ENCODE data around the gene PRKAG1.

Gene PRKAG1

DNA sequence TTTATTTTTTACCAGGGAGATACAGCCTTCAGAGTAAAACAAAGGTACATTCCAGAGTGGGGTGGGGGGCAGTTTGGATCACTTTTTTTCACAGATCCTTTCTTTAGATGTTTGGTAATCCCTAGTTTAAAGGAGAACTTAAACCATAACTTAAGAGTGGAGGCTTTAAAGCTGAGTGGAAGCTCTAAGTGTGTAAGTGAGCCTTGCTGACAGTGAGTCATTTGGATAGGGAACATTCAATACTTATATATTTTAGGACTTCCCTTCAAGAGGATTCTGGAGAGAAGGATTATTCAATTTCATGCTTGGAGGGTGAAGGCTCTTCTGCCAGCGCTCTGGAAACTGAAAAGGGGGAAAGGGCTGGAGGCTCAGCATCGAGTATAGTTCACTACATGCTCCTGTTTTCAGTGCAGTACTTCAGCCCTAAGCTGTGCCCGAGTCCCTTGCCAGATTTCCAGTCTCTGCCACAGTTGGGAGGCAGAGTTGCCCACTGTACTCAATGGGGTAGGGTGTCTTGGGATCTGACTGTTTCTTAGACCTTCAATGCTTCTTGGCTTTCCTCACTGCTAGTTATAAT, 8.4 kb downstream of the PRKAG1 start:
- Histone ChIP-seq H3K4me1 (ENCODE audit: control insufficient read depth, insufficient read depth, low read length) (no peaks in the 10 kb centered on the region), H3K27ac (ENCODE audit: low read length) (no peak overlapping the region), H3K9me3 (ENCODE audit: control insufficient read depth, insufficient read depth, low read length) (no peaks in the 10 kb centered on the region), H3K27me3 (ENCODE audit: control insufficient read depth, insufficient read depth, low read length) (no peaks in the 10 kb centered on the region), H3K36me3 (ENCODE audit: control insufficient read depth, insufficient read depth, low read length) (no peaks in the 10 kb centered on the region), H3K4me3 (ENCODE audit: low read length) (no peak overlapping the region)
- WGBS (ENCODE audit: insufficient coverage, insufficient read length): no CpG with 5 or more reads among the region's 3 CpGs
- DNase-seq (ENCODE audit: low read depth, low spot score): no peak

DNA sequence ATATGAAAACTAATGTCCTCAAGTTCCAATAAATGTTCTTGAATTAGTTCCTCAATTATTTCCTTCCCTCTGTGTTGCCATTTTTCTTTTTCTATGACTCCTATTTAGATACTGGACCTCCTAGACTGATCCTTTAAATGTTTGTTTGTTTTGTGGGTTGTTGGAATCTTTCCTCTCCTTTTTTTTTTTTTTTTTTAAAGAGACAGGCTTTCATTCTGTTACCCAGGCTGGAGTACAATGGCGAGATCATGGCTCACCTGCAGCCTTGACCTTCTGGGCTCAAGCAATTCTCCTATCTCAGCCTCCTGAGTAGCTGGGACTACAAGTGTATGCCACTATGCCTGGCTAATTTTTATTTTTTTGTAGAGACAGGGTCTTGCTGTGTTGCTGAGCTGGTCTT, 9.6 kb downstream of the PRKAG1 start:
- DNase-seq (ENCODE audit: low read depth, low spot score): no peak
- no peaks in the 10 kb centered on the region for H3K4me1 ChIP-seq (ENCODE audit: control insufficient read depth, insufficient read depth, low read length)
- no peaks in the 10 kb centered on the region for H3K9me3 ChIP-seq (ENCODE audit: control insufficient read depth, insufficient read depth, low read length)
- no peak overlapping the region for H3K27ac ChIP-seq (ENCODE audit: low read length)
- no peaks in the 10 kb centered on the region; the same call in 1 of the 2 replicates for H3K36me3 ChIP-seq (ENCODE audit: control insufficient read depth, insufficient read depth, low read length)
- WGBS (ENCODE audit: insufficient coverage, insufficient read length): no CpG with 5 or more reads among the region's 1 CpG
- H3K4me3 ChIP-seq (ENCODE audit: low read length): no peak overlapping the region
- H3K27me3 ChIP-seq (ENCODE audit: control insufficient read depth, insufficient read depth, low read length): no peaks in the 10 kb centered on the region

DNA sequence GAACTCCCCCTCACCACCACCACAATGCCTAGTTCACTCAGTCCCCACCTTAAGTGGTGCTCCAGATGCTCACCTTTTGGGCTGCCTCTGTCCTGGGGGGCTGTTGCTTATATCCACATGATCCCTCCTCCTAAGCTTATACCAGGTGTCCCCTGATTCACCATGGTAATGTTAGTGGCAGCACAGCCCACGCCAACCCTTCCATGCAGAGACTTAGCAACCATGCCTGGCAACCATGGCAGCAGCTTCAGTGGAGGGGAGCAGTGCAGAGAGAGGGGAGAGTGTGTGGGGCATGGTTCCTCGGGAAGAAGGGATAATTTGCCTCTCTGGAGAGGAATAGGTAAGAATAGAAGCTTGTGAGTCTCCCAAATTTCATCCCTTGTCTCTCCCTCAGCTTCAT, 18.2 kb downstream of the PRKAG1 start:
- H3K4me1 ChIP-seq (ENCODE audit: control insufficient read depth, insufficient read depth, low read length): peaks cover 8% of the 10 kb centered on the region
- no peaks in the 10 kb centered on the region; the same call in 1 of the 2 replicates for H3K36me3 ChIP-seq (ENCODE audit: control insufficient read depth, insufficient read depth, low read length)
- H3K27ac ChIP-seq (ENCODE audit: low read length): no peak overlapping the region
- H3K4me3 ChIP-seq (ENCODE audit: low read length): no peak overlapping the region
- no CpG with 5 or more reads among the region's 2 CpGs for WGBS (ENCODE audit: insufficient coverage, insufficient read length)
- H3K27me3 ChIP-seq (ENCODE audit: control insufficient read depth, insufficient read depth, low read length): peaks cover 36% of the 10 kb centered on the region
- DNase-seq (ENCODE audit: low read depth, low spot score): no peak
- no peaks in the 10 kb centered on the region for H3K9me3 ChIP-seq (ENCODE audit: control insufficient read depth, insufficient read depth, low read length)

DNA sequence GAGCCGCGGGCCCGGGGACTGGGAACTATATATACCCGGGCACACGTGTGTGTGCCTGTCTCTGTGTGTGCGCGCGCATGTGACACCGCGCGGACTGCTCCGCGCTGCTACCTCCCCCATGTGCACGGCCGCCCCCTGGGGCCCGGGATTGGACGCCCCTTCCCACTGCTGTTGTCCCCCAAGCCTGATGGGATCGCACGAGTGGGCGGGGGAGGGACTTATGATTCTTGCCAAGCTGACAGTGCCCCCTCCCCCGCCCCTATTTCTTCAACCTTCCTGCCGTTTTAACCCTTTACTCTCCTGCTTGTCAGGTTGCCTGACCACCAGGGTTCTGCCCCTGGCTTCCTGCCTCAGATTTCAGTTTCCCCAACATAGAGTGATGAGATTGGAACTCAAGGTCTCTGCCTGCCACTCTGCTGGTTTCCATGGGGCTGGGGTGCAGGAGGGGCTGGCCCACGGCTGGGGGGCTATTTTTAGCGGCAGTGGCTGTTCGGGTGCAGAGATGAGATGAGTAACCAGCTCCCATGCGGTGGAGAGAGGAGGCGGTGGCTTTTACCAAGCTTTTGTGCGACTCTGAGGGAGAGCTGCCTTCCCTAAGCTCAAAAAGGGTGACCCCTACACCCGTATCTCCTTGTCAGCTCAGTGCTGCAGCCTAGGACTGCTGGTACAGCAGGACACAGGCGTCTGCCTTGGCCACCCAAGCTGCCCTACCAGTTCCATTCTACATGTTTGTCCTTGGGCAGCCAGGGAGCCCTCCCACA, 19.0 kb downstream of the PRKAG1 start, which contains the start of gene DDN:
DDN (minus strand) TSS at position 5 of the 761 bp plus-strand sequence. CDS start 88 bp downstream, outside the sequence.
- Histone ChIP-seq H3K27me3 (ENCODE audit: control insufficient read depth, insufficient read depth, low read length) (peaks cover 40% of the 10 kb centered on the region), H3K4me1 (ENCODE audit: control insufficient read depth, insufficient read depth, low read length) (peaks cover 11% of the 10 kb centered on the region), H3K9me3 (ENCODE audit: control insufficient read depth, insufficient read depth, low read length) (no peaks in the 10 kb centered on the region), H3K4me3 (ENCODE audit: low read length) (peak within 1 kb of the TSS; percentile 50; the same call in 1 of the 2 replicates), H3K36me3 (ENCODE audit: control insufficient read depth, insufficient read depth, low read length) (no peaks in the 10 kb centered on the region; the same call in 1 of the 2 replicates), H3K27ac (ENCODE audit: low read length) (no peak within 1 kb of the TSS)
- no CpG with 5 or more reads among the region's 30 CpGs for WGBS (ENCODE audit: insufficient coverage, insufficient read length)
- no peak for DNase-seq (ENCODE audit: low read depth, low spot score)

DNA sequence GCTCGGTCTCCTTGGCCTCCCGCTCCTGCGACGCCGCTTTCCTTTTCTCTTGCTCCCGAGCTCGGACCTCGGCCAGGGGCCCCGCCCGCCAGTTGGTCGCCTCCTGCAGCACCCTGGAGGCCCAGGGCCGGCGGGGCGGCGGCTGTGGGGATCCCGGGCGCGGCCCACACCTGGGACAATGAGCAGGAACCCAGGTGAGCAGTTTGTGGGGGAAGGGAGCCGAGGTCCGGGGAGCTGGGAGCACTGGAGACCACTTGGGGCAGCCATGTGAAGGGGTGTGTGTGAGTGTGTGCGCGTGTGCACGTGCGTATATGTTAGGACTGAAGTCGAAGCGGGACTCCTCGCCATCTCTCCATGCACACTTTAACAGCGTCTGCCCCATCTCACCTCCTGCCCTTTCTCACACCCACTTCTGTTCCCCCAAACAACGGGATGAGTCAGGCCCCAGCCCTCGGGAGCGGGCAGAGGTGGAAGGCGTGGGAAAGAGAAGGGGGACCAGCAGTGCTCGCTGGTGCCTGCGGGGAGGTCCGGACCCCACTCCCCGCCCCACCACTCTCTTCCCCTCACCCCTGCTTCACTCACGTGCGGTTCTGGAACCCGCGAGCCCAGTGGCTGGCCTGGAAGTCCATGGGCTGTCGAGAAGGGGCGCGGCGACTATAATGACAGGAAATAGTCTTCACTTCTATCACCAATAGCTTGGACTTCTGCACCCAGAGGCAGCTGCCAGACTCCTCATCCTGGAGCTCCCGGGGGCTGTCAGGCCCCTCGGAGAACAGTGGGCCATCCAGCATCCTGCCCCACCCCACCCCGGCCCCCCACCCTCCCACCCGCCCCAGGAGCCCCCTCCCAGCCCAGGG, 19.9 kb downstream of the PRKAG1 start:
- Histone ChIP-seq H3K27ac (ENCODE audit: low read length) (no peak overlapping the region), H3K4me3 (ENCODE audit: low read length) (peak overlapping the region; percentile 50; the same call in 1 of the 2 replicates), H3K9me3 (ENCODE audit: control insufficient read depth, insufficient read depth, low read length) (no peaks in the 10 kb centered on the region), H3K36me3 (ENCODE audit: control insufficient read depth, insufficient read depth, low read length) (no peaks in the 10 kb centered on the region), H3K4me1 (ENCODE audit: control insufficient read depth, insufficient read depth, low read length) (peaks cover 13% of the 10 kb centered on the region), H3K27me3 (ENCODE audit: control insufficient read depth, insufficient read depth, low read length) (peaks cover 48% of the 10 kb centered on the region)
- DNase-seq (ENCODE audit: low read depth, low spot score): no peak
- no CpG with 5 or more reads among the region's 48 CpGs for WGBS (ENCODE audit: insufficient coverage, insufficient read length)

DNA sequence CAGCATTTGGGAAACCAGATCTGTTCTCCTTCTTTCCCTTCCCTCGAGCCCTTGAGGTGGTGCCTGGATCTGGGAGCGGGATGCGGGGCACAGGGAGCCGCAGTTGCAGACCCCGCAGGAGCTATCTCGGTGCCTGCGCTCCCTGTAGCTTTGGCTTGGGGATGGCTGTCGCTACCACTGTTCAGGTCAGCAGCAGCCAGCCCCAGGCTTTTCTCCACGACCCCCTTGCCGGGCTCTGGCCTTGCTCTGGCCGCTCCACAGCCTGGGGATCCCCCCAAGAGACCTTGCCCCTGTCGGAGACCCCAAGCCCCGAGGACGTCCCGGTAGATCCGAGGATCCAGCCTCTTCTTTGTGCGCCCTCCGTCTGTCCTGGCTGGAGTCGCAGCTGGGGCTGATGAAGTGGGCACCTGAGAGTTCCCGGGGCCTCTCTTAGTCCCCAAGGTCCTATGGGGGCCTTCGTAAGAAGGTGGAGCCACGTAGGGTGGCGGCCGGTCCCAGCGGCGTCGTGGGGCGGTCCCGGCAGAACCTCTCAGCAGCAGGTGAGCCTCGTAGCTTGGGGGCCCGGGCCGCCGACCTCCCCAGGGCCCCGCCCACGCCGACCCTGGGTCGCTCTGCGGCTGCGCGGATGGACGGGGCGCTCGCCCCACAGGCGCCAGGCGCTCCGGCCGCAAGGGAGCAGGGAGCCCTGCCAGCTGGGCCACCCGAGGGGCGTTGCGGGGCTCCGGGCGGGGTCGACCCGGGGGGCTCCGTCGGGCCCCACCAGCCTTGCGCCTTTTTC, 20.7 kb downstream of the PRKAG1 start:
- Histone ChIP-seq H3K36me3 (ENCODE audit: control insufficient read depth, insufficient read depth, low read length) (no peaks in the 10 kb centered on the region), H3K9me3 (ENCODE audit: control insufficient read depth, insufficient read depth, low read length) (no peaks in the 10 kb centered on the region), H3K4me1 (ENCODE audit: control insufficient read depth, insufficient read depth, low read length) (peaks cover 13% of the 10 kb centered on the region), H3K27ac (ENCODE audit: low read length) (no peak overlapping the region), H3K4me3 (ENCODE audit: low read length) (peak overlapping the region; percentile 50; the same call in 1 of the 2 replicates), H3K27me3 (ENCODE audit: control insufficient read depth, insufficient read depth, low read length) (peaks cover 53% of the 10 kb centered on the region)
- WGBS (ENCODE audit: insufficient coverage, insufficient read length): no CpG with 5 or more reads among the region's 57 CpGs
- DNase-seq (ENCODE audit: low read depth, low spot score): no peak

DNA sequence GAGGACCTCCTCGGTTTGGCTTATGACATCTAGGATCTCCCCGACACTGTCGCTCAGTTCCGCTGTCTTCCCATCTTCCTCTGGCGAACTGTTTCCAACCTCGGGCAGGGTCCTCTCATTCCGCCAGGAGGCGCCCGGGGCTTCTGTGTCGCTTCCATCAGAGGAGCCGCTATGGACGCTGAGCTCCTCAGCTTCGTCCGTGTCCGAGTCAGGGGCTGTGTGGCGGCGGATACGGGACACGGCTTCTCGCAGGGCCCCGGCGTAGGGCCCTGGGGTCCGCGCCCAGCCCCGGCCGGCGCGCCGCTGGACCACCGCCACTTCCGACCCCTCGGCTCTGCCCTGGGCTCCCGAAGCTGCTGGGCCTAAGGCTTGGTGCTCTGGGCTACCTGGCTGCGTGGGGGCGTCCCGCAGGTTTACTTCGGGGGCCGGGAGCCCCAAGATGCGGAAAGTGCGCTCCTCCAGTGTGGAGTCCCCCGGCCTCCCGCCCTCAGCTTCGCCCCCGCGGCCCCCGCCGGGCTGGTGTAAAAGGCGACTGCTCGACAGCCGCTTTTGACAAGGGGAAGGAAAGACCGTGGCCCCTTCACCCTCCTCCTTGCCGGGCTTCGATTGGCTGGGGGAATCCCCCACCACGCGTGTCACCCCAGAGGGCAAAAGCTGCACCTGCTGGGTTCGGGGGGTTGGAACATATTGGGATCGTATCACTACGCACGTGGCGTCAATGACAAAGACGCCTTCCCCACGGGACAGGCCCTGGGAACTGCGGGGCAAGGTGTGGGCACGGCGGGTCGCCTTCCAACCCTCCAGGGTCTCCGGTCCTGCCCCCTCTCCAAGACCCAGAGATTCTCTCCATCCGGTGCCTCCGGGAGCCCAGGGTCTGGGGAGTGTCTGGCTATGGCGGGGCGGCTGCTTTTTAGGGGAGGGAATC, 21.5 kb downstream of the PRKAG1 start:
- DNase-seq (ENCODE audit: low read depth, low spot score): no peak
- Histone ChIP-seq H3K4me1 (ENCODE audit: control insufficient read depth, insufficient read depth, low read length) (peaks cover 13% of the 10 kb centered on the region), H3K36me3 (ENCODE audit: control insufficient read depth, insufficient read depth, low read length) (no peaks in the 10 kb centered on the region), H3K27ac (ENCODE audit: low read length) (no peak overlapping the region), H3K27me3 (ENCODE audit: control insufficient read depth, insufficient read depth, low read length) (peaks cover 53% of the 10 kb centered on the region), H3K9me3 (ENCODE audit: control insufficient read depth, insufficient read depth, low read length) (no peaks in the 10 kb centered on the region), H3K4me3 (ENCODE audit: low read length) (peak overlapping the region; percentile 50; the same call in 1 of the 2 replicates)
- no CpG with 5 or more reads among the region's 71 CpGs for WGBS (ENCODE audit: insufficient coverage, insufficient read length)

DNA sequence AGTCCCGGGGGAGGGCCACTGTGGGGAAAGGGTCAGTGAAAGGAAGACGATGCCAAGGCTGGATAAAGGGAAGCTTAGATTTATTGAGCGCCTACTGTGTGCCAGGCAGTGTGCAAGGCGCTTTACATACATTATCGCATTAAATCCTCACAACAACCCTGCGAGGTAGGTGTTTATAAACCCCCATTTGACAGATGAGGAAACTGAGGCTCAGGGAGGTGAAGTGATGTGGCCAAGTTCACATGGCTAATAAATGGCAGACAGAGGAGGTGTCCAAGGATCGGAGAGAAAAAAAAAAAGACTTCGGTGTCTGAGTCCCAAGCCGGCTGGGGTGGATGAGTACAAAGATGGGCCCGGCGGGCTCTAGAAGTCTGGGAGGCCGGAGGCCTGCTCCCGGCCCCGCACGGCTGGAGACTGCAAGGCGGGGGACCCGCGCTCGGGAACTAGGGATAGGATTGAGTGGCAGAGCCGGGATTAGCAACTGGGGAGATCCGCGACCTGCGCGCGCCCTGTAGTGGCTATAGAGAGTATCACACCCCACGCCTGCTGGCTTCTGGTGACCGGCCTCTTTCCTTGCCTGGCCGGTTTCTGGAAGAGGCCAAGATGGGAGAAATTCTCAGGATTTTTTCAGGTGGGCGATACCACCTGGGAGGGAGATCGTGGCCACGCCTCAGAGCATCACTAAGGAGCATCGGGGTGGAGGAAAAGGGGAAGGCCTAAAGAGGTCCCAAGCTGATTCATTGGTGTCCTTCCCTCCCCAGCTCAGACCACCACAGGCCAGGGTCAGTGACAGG, 23.3 kb downstream of the PRKAG1 start:
- DNase-seq (ENCODE audit: low read depth, low spot score): no peak
- WGBS (ENCODE audit: insufficient coverage, insufficient read length): no CpG with 5 or more reads among the region's 32 CpGs
- no peak overlapping the region for H3K4me3 ChIP-seq (ENCODE audit: low read length)
- H3K36me3 ChIP-seq (ENCODE audit: control insufficient read depth, insufficient read depth, low read length): no peaks in the 10 kb centered on the region
- peaks cover 13% of the 10 kb centered on the region for H3K4me1 ChIP-seq (ENCODE audit: control insufficient read depth, insufficient read depth, low read length)
- no peak overlapping the region for H3K27ac ChIP-seq (ENCODE audit: low read length)
- H3K27me3 ChIP-seq (ENCODE audit: control insufficient read depth, insufficient read depth, low read length): peaks cover 53% of the 10 kb centered on the region
- no peaks in the 10 kb centered on the region for H3K9me3 ChIP-seq (ENCODE audit: control insufficient read depth, insufficient read depth, low read length)
